GM19463 (cell line): ENCODE results near the gene PHF21B.
"Not testable (repeated sequence)": the region's sequence is repeated elsewhere in the genome, so short reads cannot be mapped to it uniquely, and the experiment has no call there.

Experiments
- ATAC-seq: cut with Tn5 transposase; IDR thresholded peaks from one replicate; pipeline ENCODE4 v1.9.1; 2021; ENCODE audit warnings: mild to moderate bottlenecking, moderate library complexity; ENCODE audit not compliant: unreplicated experiment

The PHF21B gene

DNA sequence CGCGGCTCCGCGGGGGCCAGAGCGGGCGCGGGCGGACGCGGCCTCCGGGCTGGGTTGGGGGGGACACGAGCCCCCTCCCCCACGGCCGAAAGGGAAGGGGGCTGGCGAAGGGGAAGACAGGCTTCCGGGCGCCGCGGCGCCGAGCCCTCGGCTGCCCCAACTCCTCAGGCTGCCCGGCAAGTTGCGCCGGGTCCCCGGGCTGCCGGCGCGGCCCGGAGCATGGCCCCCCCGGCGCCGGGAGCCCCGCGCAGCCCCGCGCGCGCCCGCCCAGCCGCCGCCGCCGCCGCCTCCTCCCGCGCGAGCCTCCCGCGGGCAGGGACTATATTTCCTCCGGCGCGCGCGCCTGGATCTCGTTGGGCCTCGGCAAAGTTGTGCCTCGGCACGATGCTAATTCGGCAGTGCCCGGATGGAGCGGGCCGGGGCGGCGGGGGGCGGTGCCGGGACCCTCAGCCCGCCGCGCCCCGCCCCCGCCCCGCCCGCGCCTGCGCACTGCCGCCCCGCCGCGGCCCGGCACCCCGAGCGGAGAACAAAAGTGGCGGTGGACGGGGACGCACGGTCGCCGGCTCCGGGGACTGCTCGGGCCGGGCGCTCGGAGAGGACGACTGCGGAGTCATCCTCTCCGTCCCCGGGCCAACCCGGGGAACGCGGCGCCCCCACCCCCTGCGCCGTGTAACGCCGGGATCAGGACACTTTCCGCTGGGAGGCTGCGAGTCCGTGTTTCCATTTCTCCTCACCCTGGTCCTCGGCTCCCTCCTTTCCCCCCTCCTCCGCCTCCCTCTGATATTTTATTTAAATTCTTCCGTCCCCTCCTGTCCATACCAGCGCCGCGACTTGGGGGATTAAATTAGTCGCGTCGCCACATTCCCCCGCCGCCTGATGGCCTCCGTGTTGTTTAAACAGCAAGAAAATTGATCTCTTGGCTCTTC, at the start of gene PHF21B:
Gene PHF21B, minus strand, starts transcription at position 400 of the 926 bp plus-strand sequence. CDS start 456 bp downstream, outside the sequence.
- no peak for ATAC-seq

DNA sequence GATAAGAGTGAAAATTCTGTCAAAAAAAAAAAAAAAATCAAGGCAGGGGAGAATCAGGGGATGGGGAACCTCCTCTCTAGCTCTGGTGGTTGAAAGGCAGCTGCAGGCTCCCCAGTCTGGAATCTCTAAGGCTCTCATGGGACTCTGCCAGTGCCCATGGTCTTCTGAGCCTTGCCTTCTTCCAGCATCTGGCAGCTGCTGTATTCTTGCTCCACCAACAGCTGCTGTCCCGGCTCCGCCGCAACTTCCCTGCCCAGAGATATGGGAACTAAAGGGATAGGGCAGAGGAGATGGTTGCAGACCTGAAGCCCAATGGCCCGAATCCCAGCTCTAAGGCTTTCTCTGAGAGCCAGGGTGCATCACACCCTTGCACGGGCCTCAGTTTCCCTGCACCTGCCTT, 49.5 kb upstream of the PHF21B start:
- ATAC-seq: no peak

GRCh38 chr22:45058622-45058912, 48.8 kb upstream of the PHF21B start:
- ATAC-seq: no peak

DNA sequence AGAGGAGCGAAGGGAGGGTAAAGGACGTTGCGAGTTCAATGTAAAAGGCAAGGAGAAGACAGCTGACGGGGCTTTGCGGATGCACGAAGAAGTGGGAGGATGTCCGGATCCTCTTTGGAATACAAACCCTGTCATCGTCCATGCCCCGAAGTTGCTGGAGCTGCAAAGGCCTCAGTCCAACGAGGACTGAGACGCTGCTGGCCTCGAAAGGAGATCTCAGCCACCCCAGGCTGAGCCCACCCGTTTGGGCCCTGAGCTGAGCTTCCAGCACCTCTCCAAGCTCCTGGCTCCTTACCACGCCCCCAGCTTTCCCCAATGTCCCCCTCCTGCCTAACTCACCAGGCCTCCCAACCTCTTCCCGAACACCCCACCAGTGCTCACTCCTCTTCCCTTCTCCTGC, 46.1 kb upstream of the PHF21B start:
- no peak for ATAC-seq

DNA sequence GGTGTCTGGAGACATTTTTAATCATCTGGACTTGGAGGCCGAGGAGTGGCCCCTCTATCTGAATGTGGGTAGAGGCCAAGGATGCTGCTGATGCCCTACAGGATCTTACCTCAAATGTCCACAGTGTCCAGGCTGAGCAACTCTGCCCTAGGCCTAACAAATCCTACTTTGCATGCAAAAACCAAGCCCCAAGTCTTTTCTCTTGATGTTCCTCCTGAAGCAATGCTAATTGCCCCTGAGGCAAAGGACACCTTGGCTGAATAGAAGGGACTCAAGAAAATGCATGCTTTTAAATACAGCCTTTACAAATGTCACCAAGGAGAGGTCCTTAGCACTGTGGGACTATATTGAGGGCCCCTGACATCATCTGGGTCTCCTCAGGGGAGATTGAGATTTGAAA, 43.8 kb upstream of the PHF21B start:
- no peak for ATAC-seq

DNA sequence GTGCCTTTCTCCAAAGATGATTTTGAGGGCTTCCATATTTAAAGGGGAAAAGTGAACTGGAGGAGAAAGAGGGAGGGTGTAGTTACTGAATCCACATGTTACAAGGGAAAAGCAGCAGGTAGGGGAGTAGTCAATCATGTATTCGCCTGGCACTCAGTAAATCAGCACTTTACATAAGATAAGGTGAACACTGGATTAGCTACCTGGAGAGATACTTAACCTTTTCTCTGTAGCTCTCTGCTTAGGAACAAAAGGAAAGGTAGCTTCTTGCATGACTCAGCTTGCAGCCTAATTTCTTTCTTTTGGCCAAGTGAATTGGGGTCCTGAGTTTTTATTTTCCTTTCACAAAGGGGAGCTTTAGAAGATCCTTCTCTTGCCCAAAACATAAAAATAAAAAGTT, 43.3 kb upstream of the PHF21B start:
- no peak for ATAC-seq

DNA sequence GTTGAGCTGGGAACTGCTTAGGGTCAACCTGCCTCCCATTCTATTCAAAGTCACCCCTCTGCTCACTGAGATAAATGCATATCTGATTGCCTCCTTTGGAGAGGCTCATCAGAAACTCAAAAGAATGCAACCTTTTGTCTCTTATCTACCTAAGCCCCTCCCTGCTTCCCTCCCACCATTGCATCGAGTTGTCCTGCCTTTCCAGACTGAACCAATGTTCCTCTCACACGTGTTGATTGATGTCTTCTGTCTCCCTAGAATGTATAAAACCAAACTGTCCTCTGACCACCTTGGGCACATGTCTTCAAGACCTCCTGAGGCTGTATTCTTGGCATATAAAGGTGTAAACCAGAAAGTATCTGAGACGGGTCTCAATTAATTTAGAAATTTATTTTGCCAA, 42.9 kb upstream of the PHF21B start:
- not testable (repeated sequence) for ATAC-seq

- ATAC-seq: no peak
These were observed 42.1 kb upstream of the PHF21B start for GRCh38 chr22:45051946-45052345.

- no peak for ATAC-seq
These were observed 41.6 kb upstream of the PHF21B start for GRCh38 chr22:45051419-45051818.

- ATAC-seq: no peak
These were observed 37.5 kb upstream of the PHF21B start for GRCh38 chr22:45047260-45047659.

GRCh38 chr22:45045208-45045607, 35.4 kb upstream of the PHF21B start:
- ATAC-seq: no peak

- no peak for ATAC-seq
These were observed 32.5 kb upstream of the PHF21B start for GRCh38 chr22:45042263-45042662.

DNA sequence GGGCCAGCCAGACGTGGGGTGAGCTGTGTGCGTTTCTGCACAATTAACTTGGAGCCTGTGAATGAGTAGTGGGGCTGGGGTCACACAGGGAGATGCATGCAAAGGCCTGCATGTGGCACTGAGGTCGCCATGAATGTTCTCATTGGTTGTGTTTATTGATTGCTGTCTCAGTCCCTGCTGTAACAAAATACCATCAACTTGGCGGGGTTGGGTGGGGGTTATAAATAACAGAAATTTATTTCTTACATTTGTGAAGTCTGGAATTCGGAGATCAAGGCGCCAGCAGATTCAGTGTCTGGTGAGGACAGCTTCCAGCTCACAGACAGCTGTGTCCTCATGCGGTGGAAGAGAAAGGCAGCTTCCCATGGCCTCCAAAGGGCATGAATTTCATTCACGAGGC, 29.3 kb upstream of the PHF21B start:
- no peak for ATAC-seq

DNA sequence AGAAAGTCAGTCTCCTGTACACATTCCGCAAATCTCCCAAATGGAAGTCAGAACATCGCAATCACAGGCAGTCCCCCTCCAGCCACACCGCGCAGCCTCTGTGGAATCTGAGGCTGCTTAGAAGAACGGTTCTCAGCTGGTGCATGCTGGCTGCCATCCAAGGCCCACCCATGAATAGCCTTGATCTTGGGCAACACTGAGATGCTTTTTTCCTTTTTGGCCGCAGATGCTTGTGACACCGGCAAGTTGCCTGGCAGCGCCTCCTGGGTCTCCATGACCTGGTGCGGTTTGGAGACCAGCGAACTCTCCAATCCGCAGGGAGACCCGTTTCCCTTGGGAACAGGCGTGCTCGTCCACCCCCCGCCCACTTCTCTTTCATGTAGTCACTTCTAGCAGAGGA, 26.3 kb upstream of the PHF21B start:
- ATAC-seq: no peak

DNA sequence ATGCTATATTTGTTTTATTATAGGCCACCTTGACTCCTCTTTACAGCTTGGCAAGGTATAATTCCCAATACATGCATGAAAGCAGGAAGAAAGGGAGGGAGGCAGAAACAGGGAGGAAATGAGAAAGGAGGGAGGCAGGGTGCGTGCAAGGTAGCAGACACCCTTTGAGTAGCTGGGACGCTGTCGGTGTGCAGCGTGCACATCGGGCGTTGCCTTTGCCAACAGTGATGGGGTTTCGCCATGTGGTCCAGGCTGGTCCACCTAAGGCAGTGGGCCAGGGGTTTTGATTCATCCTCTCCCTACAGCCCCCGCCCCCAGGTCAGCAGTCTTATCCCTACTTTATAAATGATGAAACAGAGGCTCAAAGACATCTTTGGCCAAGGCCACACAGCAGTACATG, 25.0 kb upstream of the PHF21B start:
- no peak for ATAC-seq

- no peak for ATAC-seq
These were observed 24.4 kb upstream of the PHF21B start for GRCh38 chr22:45034156-45034555.

DNA sequence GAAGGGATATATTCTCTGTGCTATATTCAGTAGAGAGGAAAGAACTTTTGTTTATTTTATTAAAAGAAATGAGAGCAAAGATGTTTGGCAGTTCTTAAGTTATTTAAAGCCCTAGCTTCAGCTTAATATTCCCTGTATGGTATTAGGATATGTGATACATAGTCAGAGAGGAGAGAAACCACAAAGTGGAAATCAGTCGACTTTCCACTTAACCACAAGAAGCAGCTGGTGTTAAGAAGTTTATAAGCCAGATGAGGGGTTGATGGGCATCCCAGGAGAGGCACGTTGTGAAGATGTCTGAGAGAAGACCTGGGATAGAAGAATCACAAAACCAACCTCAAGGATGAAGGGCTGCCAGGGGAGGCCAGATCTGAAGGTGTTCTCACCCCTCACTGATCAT, 23.3 kb upstream of the PHF21B start:
- no peak for ATAC-seq

- ATAC-seq: no peak
These were observed 22.0 kb upstream of the PHF21B start for GRCh38 chr22:45031629-45032403.

- no peak for ATAC-seq
These were observed 19.7 kb upstream of the PHF21B start for GRCh38 chr22:45029501-45029900.

DNA sequence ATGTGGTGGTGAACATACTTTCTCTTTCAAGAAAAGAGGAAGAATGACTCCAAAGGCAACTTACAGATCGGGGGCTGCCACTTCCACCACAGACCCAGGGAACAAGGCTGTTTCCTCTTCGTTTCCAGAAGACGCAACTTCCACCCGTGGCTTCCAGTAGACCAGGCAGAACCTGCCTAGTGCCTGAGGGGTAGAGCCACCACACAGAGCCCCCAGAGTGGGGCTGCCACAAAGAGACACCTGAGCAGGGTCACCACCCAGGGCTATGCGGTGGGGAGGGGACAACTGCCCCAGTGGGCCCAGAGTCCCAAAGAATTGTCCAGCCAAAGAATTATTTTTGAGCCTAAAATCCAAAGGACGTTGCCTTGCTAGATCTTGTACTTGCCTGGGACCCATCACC, 16.7 kb upstream of the PHF21B start:
- no peak for ATAC-seq

GRCh38 chr22:45023431-45023830, 13.6 kb upstream of the PHF21B start:
- no peak for ATAC-seq
